Mesendoderm (in vitro differentiated cells): ENCODE measurements around the gene SELENOP.
A peak's percentile ranks its signal among the peaks of the same experiment; 100 is the strongest.

Experiments used
- DNase-seq: peaks from one replicate; pipeline ENCODE4 v3.0.0; 2013
- H2AK5ac ChIP-seq: 2 replicates; pipeline ENCODE4 v1.6.1; 2013; ENCODE audit warnings: low read length, inconsistent platforms
- H2BK120ac ChIP-seq: 2 replicates; pipeline ENCODE4 v1.6.1; 2013; ENCODE audit warnings: low read depth, mild to moderate bottlenecking, low read length, moderate library complexity, mixed read lengths
- H2BK15ac ChIP-seq: replicated peaks from 2 replicates; pipeline ENCODE4 v1.6.1; 2013; ENCODE audit warnings: low read depth, mild to moderate bottlenecking, moderate library complexity
- H2BK5ac ChIP-seq: 2 replicates; pipeline ENCODE4 v1.6.1; 2013; ENCODE audit warnings: low read length, inconsistent platforms
- H3K18ac ChIP-seq: 2 replicates; pipeline ENCODE4 v1.6.1; 2013; ENCODE audit warnings: mild to moderate bottlenecking, low read length, mixed read lengths
- H3K23ac ChIP-seq: one replicate; pipeline ENCODE4 v1.6.1; 2013; ENCODE audit warnings: low read length
- H3K27ac ChIP-seq: 2 replicates; pipeline ENCODE4 v1.5.1; 2013; ENCODE audit warnings: low read depth, mild to moderate bottlenecking, inconsistent platforms, low read length, moderate library complexity
- H3K27me3 ChIP-seq: 2 replicates; pipeline ENCODE4 v1.6.1; 2013; ENCODE audit warnings: low read length, control low read depth, mild to moderate bottlenecking, inconsistent platforms; ENCODE audit not compliant: insufficient read depth, poor library complexity
- H3K36me3 ChIP-seq: 2 replicates; pipeline ENCODE4 v1.6.1; 2013; ENCODE audit warnings: low read length, inconsistent platforms; ENCODE audit not compliant: control insufficient read depth, insufficient read depth
- H3K4ac ChIP-seq: one replicate; pipeline ENCODE4 v1.6.1; 2013; ENCODE audit warnings: low read depth, mild to moderate bottlenecking, low read length, moderate library complexity
- H3K4me1 ChIP-seq: 2 replicates; pipeline ENCODE4 v1.6.1; 2013; ENCODE audit warnings: low read depth, low read length, inconsistent platforms; ENCODE audit not compliant: control insufficient read depth
- H3K4me2 ChIP-seq: 2 replicates; pipeline ENCODE4 v1.6.1; 2013; ENCODE audit warnings: low read length
- H3K4me3 ChIP-seq: 2 replicates; pipeline ENCODE4 v1.5.1; 2013; ENCODE audit warnings: mild to moderate bottlenecking, low read length
- H3K56ac ChIP-seq: one replicate; pipeline ENCODE4 v1.6.1; 2013; ENCODE audit warnings: low read length
- H3K79me1 ChIP-seq: 2 replicates; pipeline ENCODE4 v1.6.1; 2013; ENCODE audit warnings: low read length, inconsistent platforms
- H3K79me2 ChIP-seq: 2 replicates; pipeline ENCODE4 v1.6.1; 2013; ENCODE audit warnings: mild to moderate bottlenecking, low read length; ENCODE audit not compliant: control insufficient read depth, insufficient read depth
- H3K9ac ChIP-seq: 2 replicates; pipeline ENCODE4 v1.6.1; 2013; ENCODE audit warnings: low read length, inconsistent platforms
- H4K5ac ChIP-seq: one replicate; pipeline ENCODE4 v1.6.1; 2013; ENCODE audit warnings: low read length
- H4K8ac ChIP-seq: one replicate; pipeline ENCODE4 v1.6.1; 2013; ENCODE audit warnings: low read depth, mild to moderate bottlenecking, control low read depth, low read length, moderate library complexity
- WGBS: extraction: QIAGEN DNeasy Blood & Tissue Kit; methylation state at CpG from one replicate; pipeline ENCODE4 v1.1.7; 2013; ENCODE audit warnings: low lambda C conversion rate, missing lambda C conversion rate; ENCODE audit not compliant: insufficient coverage; ENCODE audit errors: extremely low coverage; 5-methylcytosine and 5-hydroxymethylcytosine counted together

SELENOP gene

DNA sequence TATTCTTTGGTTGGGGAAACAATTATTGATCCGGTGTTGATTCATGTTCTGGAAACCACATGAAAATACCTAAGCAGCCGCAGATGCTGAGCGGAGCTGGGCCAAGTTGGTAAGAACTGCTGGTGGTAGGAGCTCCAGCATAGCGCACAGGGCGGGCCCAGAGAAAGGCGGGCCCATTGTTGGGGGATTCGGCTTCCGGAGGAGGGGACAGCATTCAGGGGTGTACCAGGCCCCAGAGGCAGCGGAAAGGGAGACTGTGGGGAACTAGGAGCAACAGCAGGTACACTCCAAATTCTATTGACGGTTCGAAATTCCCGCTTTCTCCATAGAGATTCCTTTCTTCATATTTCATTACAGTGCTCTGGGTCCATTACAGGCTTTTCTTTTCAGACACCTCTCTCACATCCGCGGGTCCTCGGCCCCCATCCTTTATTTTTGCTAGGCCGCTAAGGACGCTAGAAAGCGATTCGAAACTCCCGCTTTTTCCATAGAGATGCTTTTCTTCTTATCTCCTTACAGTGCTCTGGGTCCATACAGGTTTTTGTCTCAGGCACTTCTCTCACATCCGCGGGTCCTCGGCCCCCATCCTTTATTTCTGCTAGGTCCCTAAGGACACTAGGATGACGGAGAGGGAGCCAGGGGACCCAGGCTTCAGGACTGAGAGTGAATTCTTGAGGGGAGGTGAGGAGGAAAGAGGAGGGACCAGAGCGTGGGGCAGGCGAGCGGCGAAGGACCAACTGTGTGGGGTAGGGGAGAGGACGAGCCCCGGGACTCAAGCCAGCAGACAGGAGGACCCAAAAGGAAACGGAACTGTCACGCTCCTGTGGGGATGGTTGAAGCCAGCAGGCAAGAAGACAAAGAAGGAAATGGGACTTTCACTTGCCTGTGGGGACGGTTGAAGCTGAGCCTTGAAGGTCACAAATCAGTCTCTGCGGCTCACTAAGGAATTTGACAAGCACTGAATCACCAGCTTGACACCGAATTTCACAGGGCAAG is 54.8 kb downstream of the SELENOP start, which contains the start of gene CCDC152:
TSS of gene CCDC152 (plus strand) at position 213 of the 996 bp plus-strand sequence. CDS start 2,304 bp downstream, outside the sequence.
- Histone ChIP-seq H3K56ac (peak within 1 kb of the TSS; percentile 80), H2BK120ac (no peak within 1 kb of the TSS), H4K8ac (no peak within 1 kb of the TSS), H3K36me3 (no peaks in the 10 kb centered on the region), H3K9ac (peak within 1 kb of the TSS; percentile 36), H2BK5ac (no peak within 1 kb of the TSS), H3K18ac (no peak within 1 kb of the TSS), H3K4me2 (peak within 1 kb of the TSS; percentile 30), H3K4me1 (peaks cover 2% of the 10 kb centered on the region), H3K79me2 (no peaks in the 10 kb centered on the region), H3K79me1 (no peaks in the 10 kb centered on the region), H3K27ac (no peak within 1 kb of the TSS), H2BK15ac (no peak within 1 kb of the TSS), H4K5ac (no peak within 1 kb of the TSS), H2AK5ac (no peak within 1 kb of the TSS), H3K4ac (no peak within 1 kb of the TSS), H3K27me3 (no peaks in the 10 kb centered on the region), H3K23ac (no peak within 1 kb of the TSS), H3K4me3 (peak within 1 kb of the TSS; percentile 53)
- peak; percentile 72 for DNase-seq
- WGBS: no CpG with 5 or more reads among the region's 35 CpGs

DNA sequence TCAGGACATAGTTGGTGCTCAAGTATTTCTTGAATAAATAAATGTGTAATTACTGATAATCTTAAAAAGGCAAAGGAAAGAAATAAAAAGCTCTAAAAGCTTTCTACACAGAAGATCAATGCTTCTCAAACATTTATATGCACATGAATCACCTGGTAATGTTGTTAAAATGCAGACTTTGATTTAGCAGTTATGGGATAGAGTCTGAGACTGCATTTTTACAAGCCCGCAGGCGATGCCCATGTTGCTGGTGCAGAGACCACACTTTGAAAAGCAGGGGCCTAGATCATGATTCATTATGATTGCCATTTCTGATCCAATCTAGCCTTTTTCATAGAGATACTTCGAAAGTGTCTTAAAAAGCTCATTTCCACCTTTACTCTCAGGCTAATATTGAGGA is 58.6 kb downstream of the SELENOP start:
- Histone ChIP-seq H3K36me3 (no peaks in the 10 kb centered on the region), H3K56ac (no peak overlapping the region), H4K8ac (no peak overlapping the region), H3K79me2 (no peaks in the 10 kb centered on the region), H2BK5ac (no peak overlapping the region), H3K4me2 (no peak overlapping the region), H2BK15ac (no peak overlapping the region), H4K5ac (no peak overlapping the region), H3K4ac (no peak overlapping the region), H3K27me3 (no peaks in the 10 kb centered on the region), H3K4me3 (no peak overlapping the region), H3K4me1 (peaks cover 2% of the 10 kb centered on the region), H3K79me1 (no peaks in the 10 kb centered on the region), H2AK5ac (no peak overlapping the region), H3K27ac (no peak overlapping the region), H3K18ac (no peak overlapping the region), H3K9ac (no peak overlapping the region), H3K23ac (no peak overlapping the region), H2BK120ac (no peak overlapping the region)
- no peak for DNase-seq
- no CpG with 5 or more reads among the region's 3 CpGs for WGBS

DNA sequence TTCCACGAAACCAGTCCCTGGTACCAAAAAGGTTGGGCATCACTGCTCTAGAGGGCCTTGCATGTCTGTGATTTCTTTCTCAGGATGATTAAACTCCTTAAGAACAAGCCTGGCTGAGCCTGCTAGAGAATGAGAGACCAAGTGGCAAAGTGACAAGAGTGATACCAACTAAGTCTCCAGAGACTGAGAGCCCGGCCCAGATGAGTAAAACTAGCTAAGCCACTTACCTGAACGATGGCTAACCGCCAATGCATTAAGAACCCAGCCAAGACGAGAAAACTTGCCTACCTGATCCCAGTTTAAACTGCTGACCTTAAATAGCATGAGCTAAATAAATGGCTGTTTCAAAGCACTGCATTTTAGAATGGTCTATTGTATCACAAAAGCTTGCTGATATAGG is 60.6 kb downstream of the SELENOP start:
- Histone ChIP-seq H3K9ac (no peak overlapping the region), H3K36me3 (no peaks in the 10 kb centered on the region), H2BK120ac (no peak overlapping the region), H4K5ac (no peak overlapping the region), H3K4me1 (no peaks in the 10 kb centered on the region), H3K23ac (no peak overlapping the region), H3K27ac (no peak overlapping the region), H4K8ac (no peak overlapping the region), H3K79me1 (no peaks in the 10 kb centered on the region), H3K27me3 (no peaks in the 10 kb centered on the region), H2BK15ac (no peak overlapping the region), H3K4me2 (no peak overlapping the region), H2AK5ac (no peak overlapping the region), H3K4ac (no peak overlapping the region), H3K18ac (no peak overlapping the region), H3K79me2 (no peaks in the 10 kb centered on the region), H2BK5ac (no peak overlapping the region), H3K4me3 (no peak overlapping the region), H3K56ac (no peak overlapping the region)
- DNase-seq: no peak
- WGBS: no CpG with 5 or more reads among the region's 5 CpGs

DNA sequence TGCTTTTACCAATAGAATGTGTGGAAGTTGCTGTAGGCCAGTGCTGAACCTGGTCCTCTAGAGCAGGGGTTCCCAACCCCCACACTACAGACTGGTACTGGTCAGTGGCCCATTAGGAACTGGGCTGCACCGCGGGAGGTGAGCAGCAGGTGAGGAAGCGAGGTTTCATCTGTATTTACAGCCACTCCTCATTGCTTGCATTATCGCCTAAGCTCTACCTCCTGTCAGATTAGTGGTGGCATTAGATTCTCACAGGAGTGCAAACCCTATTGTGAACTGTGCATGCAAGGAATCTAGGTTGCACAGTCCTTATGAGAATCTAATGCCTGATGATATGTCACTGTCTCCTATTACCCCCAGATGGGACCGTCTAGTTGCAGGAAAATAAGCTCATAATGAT is 61.2 kb downstream of the SELENOP start:
- H2AK5ac ChIP-seq: no peak overlapping the region
- no peak overlapping the region for H3K23ac ChIP-seq
- no peaks in the 10 kb centered on the region for H3K79me1 ChIP-seq
- no peak for DNase-seq
- no peak overlapping the region for H2BK15ac ChIP-seq
- no peak overlapping the region for H3K4me3 ChIP-seq
- H3K36me3 ChIP-seq: no peaks in the 10 kb centered on the region
- no peak overlapping the region for H2BK5ac ChIP-seq
- H3K4me2 ChIP-seq: no peak overlapping the region
- H3K18ac ChIP-seq: no peak overlapping the region
- no peak overlapping the region for H4K8ac ChIP-seq
- no peak overlapping the region for H4K5ac ChIP-seq
- no peak overlapping the region for H3K9ac ChIP-seq
- H3K4me1 ChIP-seq: no peaks in the 10 kb centered on the region
- H2BK120ac ChIP-seq: no peak overlapping the region
- no peak overlapping the region for H3K56ac ChIP-seq
- no peaks in the 10 kb centered on the region for H3K27me3 ChIP-seq
- H3K79me2 ChIP-seq: no peaks in the 10 kb centered on the region
- no peak overlapping the region for H3K4ac ChIP-seq
- H3K27ac ChIP-seq: no peak overlapping the region
- WGBS: no CpG with 5 or more reads among the region's 5 CpGs
